GM23338 (cell line): ENCODE data around the gene KAZN. TPM values are rescaled to one million over a fixed set of nuclear protein-coding genes. Genes with fewer than 3 reads are reported as not detected.

ENCODE experiments used
- ATAC-seq: fragments of 200-7000 bp; cut with Tn5 transposase; 3 replicates; pipeline ENCODE4 v1.9.1; 2020
- DNase-seq: peaks from one replicate; pipeline ENCODE4 v3.0.0-alpha.2; 2015; ENCODE audit warnings: low spot score
- H2AFZ ChIP-seq: fragments of 200-600 bp; sonication (generic); 2 replicates; pipeline ENCODE4 v1.8.0; 2016; ENCODE audit warnings: antibody characterized with exemption, mild to moderate bottlenecking, moderate library complexity
- H3F3A ChIP-seq: fragments of 200-600 bp; sonication (generic); replicated peaks from 2 replicates; pipeline ENCODE4 v1.8.0; 2017; ENCODE audit warnings: antibody characterized with exemption, mixed run types, low read depth
- H3K27ac ChIP-seq: fragments of 200-600 bp; sonication (generic); 2 replicates; pipeline ENCODE4 v1.6.1; 2016; ENCODE audit warnings: low read depth
- H3K27me3 ChIP-seq: fragments of 200-600 bp; sonication (generic); 2 replicates; pipeline ENCODE4 v1.8.0; 2016; ENCODE audit warnings: mild to moderate bottlenecking, mixed run types, moderate library complexity; ENCODE audit not compliant: insufficient read depth
- H3K36me3 ChIP-seq: fragments of 200-600 bp; sonication (generic); 2 replicates; pipeline ENCODE4 v1.8.0; 2016; ENCODE audit warnings: mild to moderate bottlenecking; ENCODE audit not compliant: insufficient read depth
- H3K4me1 ChIP-seq: fragments of 200-600 bp; sonication (generic); 2 replicates; pipeline ENCODE4 v1.8.0; 2016; ENCODE audit warnings: mild to moderate bottlenecking, moderate library complexity; ENCODE audit not compliant: insufficient read depth
- H3K4me2 ChIP-seq: fragments of 200-600 bp; sonication (generic); 2 replicates; pipeline ENCODE4 v1.7.1; 2017; ENCODE audit warnings: mixed run types
- H3K4me3 ChIP-seq: fragments of 200-600 bp; sonication (generic); 2 replicates; pipeline ENCODE4 v1.6.1; 2016; ENCODE audit warnings: mixed run types
- H3K79me2 ChIP-seq: fragments of 200-600 bp; sonication (generic); replicated peaks from 2 replicates; pipeline ENCODE4 v1.8.0; 2017; ENCODE audit warnings: mild to moderate bottlenecking; ENCODE audit not compliant: insufficient read depth
- H3K9me2 ChIP-seq: fragments of 200-600 bp; sonication (generic); 2 replicates; pipeline ENCODE4 v1.8.0; 2017; ENCODE audit not compliant: insufficient read depth
- H4K20me1 ChIP-seq: fragments of 200-600 bp; sonication (generic); replicated peaks from 2 replicates; pipeline ENCODE4 v1.8.0; 2017; ENCODE audit warnings: mild to moderate bottlenecking; ENCODE audit not compliant: insufficient read depth
- H3K27ac Mint-ChIP-seq: 2 replicates; pipeline ENCODE4 v1.8.0; 2020; ENCODE audit warnings: inconsistent platforms, mild to moderate bottlenecking, moderate library complexity, mixed read lengths
- H3K27me3 Mint-ChIP-seq: 3 replicates; pipeline ENCODE4 v1.8.0; 2022; ENCODE audit warnings: low read depth, mild to moderate bottlenecking, moderate library complexity, mixed read lengths, inconsistent platforms; ENCODE audit not compliant: insufficient read depth, poor library complexity
- H3K36me3 Mint-ChIP-seq: 3 replicates; pipeline ENCODE4 v1.8.0; 2021; ENCODE audit warnings: low read depth, mild to moderate bottlenecking, inconsistent platforms, moderate library complexity, mixed read lengths
- H3K4me1 Mint-ChIP-seq: 3 replicates; pipeline ENCODE4 v1.8.0; 2020; ENCODE audit warnings: mild to moderate bottlenecking, inconsistent platforms, mixed read lengths
- H3K4me3 Mint-ChIP-seq: 3 replicates; pipeline ENCODE4 v1.8.0; 2021; ENCODE audit warnings: moderate library complexity, mild to moderate bottlenecking, inconsistent platforms, mixed read lengths
- H3K9me3 Mint-ChIP-seq: 3 replicates; pipeline ENCODE4 v1.8.0; 2020; ENCODE audit warnings: moderate library complexity, mild to moderate bottlenecking, inconsistent platforms, mixed read lengths
- ETS1 ChIP-seq: IDR thresholded peaks from 2 replicates; pipeline ENCODE4 v1.6.1; 2016; ENCODE audit warnings: antibody characterized with exemption
- EZH2phosphoT487 ChIP-seq: fragments of 200-600 bp; sonication (generic); IDR thresholded peaks from one replicate; pipeline ENCODE4 v1.8.1; 2018; ENCODE audit warnings: antibody characterized with exemption; ENCODE audit not compliant: unreplicated experiment
- JUNB ChIP-seq: IDR thresholded peaks from one replicate; pipeline ENCODE4 v1.6.1; 2016; ENCODE audit warnings: antibody characterized with exemption; ENCODE audit not compliant: unreplicated experiment
- POLR2AphosphoS5 ChIP-seq: IDR thresholded peaks from 2 replicates; pipeline ENCODE4 v1.6.1; 2016; ENCODE audit warnings: antibody characterized with exemption, low read depth
- REST ChIP-seq: IDR thresholded peaks from one replicate; pipeline ENCODE4 v1.6.1; 2018; ENCODE audit warnings: antibody characterized with exemption; ENCODE audit not compliant: unreplicated experiment
- STAT1 ChIP-seq: IDR thresholded peaks from one replicate; pipeline ENCODE4 v1.6.1; 2016; ENCODE audit warnings: antibody characterized with exemption; ENCODE audit not compliant: unreplicated experiment
- ZNF114 ChIP-seq: fragments of 250-450 bp; sonication (Bioruptor Pico); IDR thresholded peaks from 2 replicates; pipeline ENCODE4 v1.5.0; 2020; ENCODE audit warnings: mild to moderate bottlenecking, moderate library complexity
- ZNF331 ChIP-seq: fragments of 250-450 bp; sonication (Bioruptor Pico); IDR thresholded peaks from 2 replicates; pipeline ENCODE4 v1.5.0; 2020; ENCODE audit warnings: low read depth, mild to moderate bottlenecking, moderate library complexity
- polyA plus RNA-seq: library from polyadenylated mRNA; unstranded; fragments of >200 nt; fragmentation: Nextera tagmentation; extraction: Ambion mirVana; gene quantifications from 2 replicates; pipeline ENCODE4 v1.2.1, GENCODE V29; 2016
- total RNA-seq: library from RNA; depleted of rRNA; stranded (reverse); fragments of >200 nt; shearing (Covaris generic); gene quantifications from 2 replicates; pipeline ENCODE4 v1.2.3, GENCODE V29; 2014

The KAZN gene
- total and polyA plus RNA-seq, 2 experiments from 2014 or later, result 9.9 to 15.0 TPM

- no peak for TF ChIP-seq REST
Observed at GRCh38 chr1:15065291-15065690, 466.8 kb downstream of the KAZN start (continued).

GRCh38 chr1:15065736-15066135 lies 467.3 kb downstream of the KAZN start:
- Histone ChIP-seq H3K4me2 (no peak overlapping the region), H3K4me1 (no peaks in the 10 kb centered on the region), H3K9me2 (no peaks in the 10 kb centered on the region), H3K27me3 (no peaks in the 10 kb centered on the region), H3F3A (no peaks in the 10 kb centered on the region), H4K20me1 (no peaks in the 10 kb centered on the region), H3K4me3 (no peak overlapping the region), H2AFZ (no peak overlapping the region), H3K27ac (no peak overlapping the region), H3K79me2 (no peaks in the 10 kb centered on the region), H3K36me3 (no peaks in the 10 kb centered on the region)
- peaks cover 5% of the 10 kb centered on the region; the same call in 2 of the 3 replicates for H3K9me3 Mint-ChIP-seq
- ATAC-seq (no peak), DNase-seq (no peak)
- H3K4me1 Mint-ChIP-seq, result no peaks in the 10 kb centered on the region
- peaks cover under 1% of the 10 kb centered on the region for H3K27me3 Mint-ChIP-seq
- H3K36me3 Mint-ChIP-seq, result peaks cover 8% of the 10 kb centered on the region
- H3K4me3 Mint-ChIP-seq, result no peak overlapping the region
- H3K27ac Mint-ChIP-seq, result no peak overlapping the region
- TF ChIP-seq REST, result no peak
- TF ChIP-seq STAT1, result no peak
- no peak for TF ChIP-seq ZNF114
- no peak for TF ChIP-seq POLR2AphosphoS5
- TF ChIP-seq ZNF331, result no peak

- peaks cover 5% of the 10 kb centered on the region; the same call in 2 of the 3 replicates for H3K9me3 Mint-ChIP-seq
- Histone ChIP-seq H3K79me2 (no peaks in the 10 kb centered on the region), H3K4me3 (no peak overlapping the region), H3K4me1 (no peaks in the 10 kb centered on the region), H4K20me1 (no peaks in the 10 kb centered on the region), H3K9me2 (no peaks in the 10 kb centered on the region), H3K36me3 (no peaks in the 10 kb centered on the region), H3K27ac (no peak overlapping the region), H3K27me3 (no peaks in the 10 kb centered on the region), H3K4me2 (no peak overlapping the region), H2AFZ (no peak overlapping the region), H3F3A (no peaks in the 10 kb centered on the region)
- H3K4me3 Mint-ChIP-seq, result no peak overlapping the region
- ATAC-seq (no peak), DNase-seq (no peak)
- H3K36me3 Mint-ChIP-seq, result peaks cover 8% of the 10 kb centered on the region
- no peaks in the 10 kb centered on the region for H3K4me1 Mint-ChIP-seq
- no peak overlapping the region for H3K27ac Mint-ChIP-seq
- no peaks in the 10 kb centered on the region for H3K27me3 Mint-ChIP-seq
- TF ChIP-seq ZNF331, result no peak
- TF ChIP-seq ETS1, result no peak
- no peak for TF ChIP-seq POLR2AphosphoS5
- TF ChIP-seq JUNB, result no peak
- TF ChIP-seq EZH2phosphoT487, result no peak
Observed at GRCh38 chr1:15066191-15066590, 467.7 kb downstream of the KAZN start.
